HUES6 (cell line): ENCODE measurements around the gene MFAP4.

Source experiments
- H3K27ac ChIP-seq: 2 replicates; pipeline ENCODE4 v1.7.0; 2013; ENCODE audit warnings: low read depth, mild to moderate bottlenecking, low read length, inconsistent platforms
- H3K27me3 ChIP-seq: 2 replicates; pipeline ENCODE4 v1.6.1; 2013; ENCODE audit warnings: low read length; ENCODE audit not compliant: control insufficient read depth, insufficient read depth
- H3K36me3 ChIP-seq: 2 replicates; pipeline ENCODE4 v1.6.1; 2013; ENCODE audit warnings: low read length; ENCODE audit not compliant: control insufficient read depth, insufficient read depth
- H3K4me1 ChIP-seq: 2 replicates; pipeline ENCODE4 v1.6.1; 2013; ENCODE audit warnings: low read length; ENCODE audit not compliant: control insufficient read depth, insufficient read depth
- H3K4me3 ChIP-seq: 2 replicates; pipeline ENCODE4 v1.5.1; 2013; ENCODE audit warnings: low read depth, low read length
- H3K9ac ChIP-seq: one replicate; pipeline ENCODE4 v1.6.1; 2013; ENCODE audit warnings: mild to moderate bottlenecking, low read length
- H3K9me3 ChIP-seq: 2 replicates; pipeline ENCODE4 v1.6.1; 2013; ENCODE audit warnings: low read depth, low read length; ENCODE audit not compliant: control insufficient read depth, insufficient read depth

Gene MFAP4

DNA sequence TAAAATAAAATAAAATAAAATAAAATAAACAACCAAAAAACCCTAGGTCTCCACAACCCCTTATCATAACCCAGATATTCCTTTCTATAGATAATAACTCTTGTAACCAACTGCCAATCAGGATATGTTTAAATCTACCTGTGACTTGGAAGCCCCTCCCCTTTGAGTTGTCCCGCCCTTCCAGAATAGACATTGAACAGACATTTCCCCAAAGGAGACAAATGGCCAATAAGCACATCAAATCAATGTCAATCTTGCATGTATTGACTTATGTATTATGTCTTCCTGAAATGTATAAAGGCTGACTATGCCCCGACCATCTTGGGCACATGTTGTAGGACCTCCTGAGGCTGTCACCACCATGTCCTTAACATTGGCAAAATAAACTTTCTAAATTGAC is 10.2 kb downstream of the MFAP4 start:
- Histone ChIP-seq H3K9ac (peak overlapping the region; percentile 87), H3K9me3 (no peaks in the 10 kb centered on the region), H3K4me3 (peak overlapping the region; percentile 70), H3K36me3 (peaks cover 25% of the 10 kb centered on the region), H3K27me3 (no peaks in the 10 kb centered on the region), H3K27ac (peak overlapping the region; percentile 35; the same call in 1 of the 2 replicates), H3K4me1 (peaks cover 15% of the 10 kb centered on the region)

GRCh38 chr17:19375732-19376131 is 11.3 kb downstream of the MFAP4 start:
- Histone ChIP-seq H3K9ac (no peak overlapping the region), H3K9me3 (no peaks in the 10 kb centered on the region), H3K4me3 (no peak overlapping the region), H3K36me3 (peaks cover 15% of the 10 kb centered on the region), H3K27ac (no peak overlapping the region), H3K27me3 (no peaks in the 10 kb centered on the region), H3K4me1 (peaks cover 19% of the 10 kb centered on the region)

DNA sequence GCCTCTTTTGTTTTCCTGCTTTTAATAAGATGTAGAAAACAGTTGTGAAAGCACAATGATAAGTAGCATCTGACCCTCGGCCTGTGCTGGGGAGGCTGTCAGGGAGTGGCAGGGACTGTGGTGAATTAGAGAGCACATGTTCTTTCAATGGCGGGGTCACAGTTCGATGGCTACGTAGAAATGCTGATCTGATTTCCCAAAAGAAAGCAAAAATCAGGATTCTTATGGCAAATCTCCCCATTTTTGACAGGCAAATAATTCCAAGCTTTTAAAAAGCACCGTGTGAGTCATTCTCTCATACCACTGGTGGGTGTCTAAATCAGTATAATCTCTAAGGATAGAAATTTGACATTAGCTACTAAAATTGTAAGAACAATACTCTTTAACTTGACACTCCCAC is 12.9 kb downstream of the MFAP4 start:
- Histone ChIP-seq H3K4me1 (peaks cover 17% of the 10 kb centered on the region), H3K27ac (no peak overlapping the region), H3K36me3 (no peaks in the 10 kb centered on the region), H3K9ac (no peak overlapping the region), H3K4me3 (no peak overlapping the region), H3K27me3 (no peaks in the 10 kb centered on the region), H3K9me3 (no peaks in the 10 kb centered on the region)

DNA sequence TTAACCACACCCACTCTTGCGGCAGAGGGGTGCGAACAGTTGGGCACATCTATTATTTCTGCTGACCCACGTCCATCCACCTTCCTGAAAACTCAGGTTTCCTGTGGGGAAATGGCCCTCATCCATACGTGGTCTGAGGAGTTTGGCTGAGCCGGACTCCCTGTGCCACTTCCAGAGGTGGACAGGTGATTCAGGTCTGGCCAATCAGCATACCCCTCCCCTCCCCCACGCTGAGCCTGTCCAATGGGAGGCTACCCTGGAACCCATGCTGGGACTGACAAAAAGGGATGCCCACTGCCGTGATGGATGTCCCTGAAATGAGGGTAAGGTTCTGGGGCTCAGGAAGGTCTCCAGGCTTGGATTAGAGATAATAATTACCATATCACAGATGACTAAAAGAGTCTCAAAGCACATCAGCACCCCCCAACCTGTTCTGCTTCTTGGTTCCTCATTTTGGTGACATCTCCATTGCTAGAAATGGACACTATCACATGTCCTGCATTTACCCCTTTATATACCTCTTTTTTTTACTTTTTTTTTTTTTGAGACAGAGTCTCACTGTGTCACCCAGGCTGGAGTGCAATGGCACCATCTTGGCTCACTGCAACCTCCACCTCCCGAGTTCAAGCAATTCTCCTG is 14.0 kb downstream of the MFAP4 start:
- no peaks in the 10 kb centered on the region for H3K27me3 ChIP-seq
- H3K4me3 ChIP-seq, result no peak overlapping the region
- no peak overlapping the region for H3K27ac ChIP-seq
- H3K36me3 ChIP-seq, result no peaks in the 10 kb centered on the region
- H3K4me1 ChIP-seq, result peaks cover 16% of the 10 kb centered on the region
- no peaks in the 10 kb centered on the region for H3K9me3 ChIP-seq
- no peak overlapping the region for H3K9ac ChIP-seq

GRCh38 chr17:19372439-19372838 is 14.6 kb downstream of the MFAP4 start:
- Histone ChIP-seq H3K9ac (no peak overlapping the region), H3K36me3 (no peaks in the 10 kb centered on the region), H3K27ac (no peak overlapping the region), H3K27me3 (no peaks in the 10 kb centered on the region), H3K4me3 (no peak overlapping the region), H3K9me3 (no peaks in the 10 kb centered on the region), H3K4me1 (peaks cover 16% of the 10 kb centered on the region)

GRCh38 chr17:19372011-19372370 is 15.0 kb downstream of the MFAP4 start:
- no peaks in the 10 kb centered on the region for H3K27me3 ChIP-seq
- H3K4me3 ChIP-seq, result no peak overlapping the region
- no peaks in the 10 kb centered on the region for H3K9me3 ChIP-seq
- no peaks in the 10 kb centered on the region for H3K36me3 ChIP-seq
- H3K9ac ChIP-seq, result no peak overlapping the region
- H3K4me1 ChIP-seq, result peaks cover 15% of the 10 kb centered on the region
- H3K27ac ChIP-seq, result no peak overlapping the region

DNA sequence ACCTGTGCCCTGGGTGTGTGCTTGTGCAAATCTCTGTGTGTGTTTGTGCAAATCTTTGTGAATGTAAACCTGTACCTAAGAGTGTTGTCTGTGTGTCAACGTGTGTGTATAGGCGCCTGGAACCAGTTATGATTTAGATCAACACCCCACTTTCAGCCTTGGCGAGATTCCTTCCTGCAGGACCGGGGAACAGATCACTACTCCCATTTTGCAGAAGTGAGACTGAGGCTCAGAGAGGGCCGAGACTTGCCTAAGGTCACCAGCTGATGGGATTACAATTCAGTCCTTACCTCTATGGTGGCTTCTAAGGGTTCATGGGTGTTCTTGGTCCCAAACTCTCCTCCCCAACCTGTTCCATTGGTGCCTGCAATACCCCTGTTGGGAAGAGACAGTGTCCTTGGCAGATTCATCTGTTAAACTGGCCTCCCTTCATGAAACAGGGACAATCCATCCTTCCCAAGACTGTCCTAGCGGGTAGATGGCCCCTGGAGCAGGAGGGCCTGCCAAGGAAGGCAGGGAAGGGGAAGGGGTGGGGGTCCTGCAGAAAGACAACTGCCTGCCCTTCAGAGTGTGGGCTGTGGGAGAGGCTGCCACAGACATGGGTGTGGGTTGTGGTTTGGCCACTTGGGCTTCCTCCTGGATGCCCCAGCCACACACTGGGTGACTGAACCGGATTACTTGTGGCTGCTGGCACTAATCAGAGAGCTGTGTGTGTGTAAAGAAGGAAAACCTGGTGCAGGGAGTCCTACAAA is 15.6 kb downstream of the MFAP4 start:
- Histone ChIP-seq H3K4me3 (no peak overlapping the region), H3K9me3 (no peaks in the 10 kb centered on the region), H3K36me3 (no peaks in the 10 kb centered on the region), H3K4me1 (peaks cover 13% of the 10 kb centered on the region), H3K27ac (no peak overlapping the region), H3K27me3 (no peaks in the 10 kb centered on the region), H3K9ac (no peak overlapping the region)

DNA sequence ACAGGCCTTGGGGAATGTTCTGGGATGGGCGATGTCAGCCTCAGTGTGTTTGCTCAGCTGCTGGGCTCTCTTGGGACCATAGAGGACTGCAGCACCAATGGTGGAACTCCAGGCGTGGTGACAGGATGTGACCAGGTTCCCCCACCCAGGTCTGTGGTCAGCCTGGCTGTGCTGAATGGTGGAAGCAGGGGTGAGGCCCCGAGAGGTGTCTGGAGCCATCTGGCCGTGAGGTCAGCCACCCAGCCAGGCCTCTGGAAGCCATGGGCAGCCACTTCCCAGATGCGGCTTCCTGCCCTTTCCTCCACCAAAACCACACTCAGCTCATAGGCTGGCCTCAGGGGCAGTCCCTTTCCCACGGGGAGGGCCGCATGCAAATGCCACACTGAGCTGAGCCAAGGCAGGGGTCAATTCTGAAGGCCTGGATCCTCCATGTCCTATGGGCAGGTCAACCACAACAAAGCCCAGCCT is 16.5 kb downstream of the MFAP4 start:
- Histone ChIP-seq H3K27me3 (no peaks in the 10 kb centered on the region), H3K36me3 (no peaks in the 10 kb centered on the region), H3K27ac (no peak overlapping the region), H3K4me3 (no peak overlapping the region), H3K9ac (no peak overlapping the region), H3K4me1 (peaks cover 13% of the 10 kb centered on the region), H3K9me3 (no peaks in the 10 kb centered on the region)

DNA sequence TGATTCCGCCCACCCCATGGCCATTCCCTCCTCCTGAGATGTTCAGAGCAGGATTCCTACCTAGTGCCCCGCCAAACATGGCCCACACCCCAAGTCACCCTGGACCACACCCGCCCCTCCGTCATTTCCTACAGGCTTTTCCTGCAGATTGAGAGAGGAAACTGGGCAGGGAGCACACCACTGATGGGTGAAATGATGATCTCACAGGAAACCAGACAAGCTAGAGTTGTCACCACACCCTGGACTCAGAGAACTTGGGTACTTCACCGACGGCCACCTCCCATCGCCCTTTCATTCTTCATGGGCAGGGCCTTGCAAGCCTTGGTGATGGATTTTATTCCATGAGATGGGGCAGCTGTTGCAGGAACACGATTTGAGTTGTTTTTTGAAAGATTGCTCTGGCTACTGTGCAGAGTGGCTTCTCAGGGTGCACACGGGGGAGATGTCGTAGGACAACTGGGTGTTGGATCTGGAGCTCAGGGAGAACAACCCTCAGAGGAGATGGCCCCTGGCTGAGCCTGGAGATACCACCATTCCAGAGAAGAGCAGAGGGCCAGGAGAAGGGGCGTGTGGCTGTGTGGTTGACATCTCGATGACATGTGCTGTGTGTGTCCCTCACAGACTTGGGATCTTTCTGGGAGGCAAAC is 17.0 kb downstream of the MFAP4 start:
- Histone ChIP-seq H3K9ac (no peak overlapping the region), H3K27me3 (no peaks in the 10 kb centered on the region), H3K9me3 (no peaks in the 10 kb centered on the region), H3K4me3 (no peak overlapping the region), H3K27ac (no peak overlapping the region), H3K36me3 (no peaks in the 10 kb centered on the region), H3K4me1 (peaks cover 13% of the 10 kb centered on the region)

- no peaks in the 10 kb centered on the region for H3K36me3 ChIP-seq
- H3K27me3 ChIP-seq, result no peaks in the 10 kb centered on the region
- peaks cover 19% of the 10 kb centered on the region for H3K4me1 ChIP-seq
- no peak overlapping the region for H3K4me3 ChIP-seq
- H3K9me3 ChIP-seq, result no peaks in the 10 kb centered on the region
- H3K27ac ChIP-seq, result no peak overlapping the region
- no peak overlapping the region for H3K9ac ChIP-seq
Measured at GRCh38 chr17:19369107-19369778, 17.7 kb downstream of the MFAP4 start.

GRCh38 chr17:19368229-19368628 is 18.8 kb downstream of the MFAP4 start:
- H3K4me3 ChIP-seq, result no peak overlapping the region
- no peak overlapping the region for H3K27ac ChIP-seq
- no peaks in the 10 kb centered on the region for H3K36me3 ChIP-seq
- H3K4me1 ChIP-seq, result peaks cover 27% of the 10 kb centered on the region
- H3K27me3 ChIP-seq, result no peaks in the 10 kb centered on the region
- H3K9ac ChIP-seq, result no peak overlapping the region
- no peaks in the 10 kb centered on the region for H3K9me3 ChIP-seq
